ENCODE measurements around the gene MALSU1. TPM values are rescaled to one million over a fixed set of nuclear protein-coding genes. Genes with fewer than 3 reads are reported as not detected.

MALSU1 gene
- total RNA-seq, 1 donor from 2014 or later, result 41.5 TPM

GRCh38 chr7:23291957-23292560 is 7.1 kb upstream of the MALSU1 start:
- TF ChIP-seq CTCF (IDR thresholded peaks at IDR 0.05; ENCODE audit: unreplicated experiment), result no peak
- Mint-ChIP-seq H3K27ac (ENCODE audit: unreplicated experiment) (peak overlapping the region; percentile 61), H3K4me3 (ENCODE audit: unreplicated experiment) (no peak overlapping the region), H3K36me3 (ENCODE audit: low read depth, unreplicated experiment) (no peaks in the 10 kb centered on the region), H3K4me1 (ENCODE audit: unreplicated experiment) (peaks cover 4% of the 10 kb centered on the region), H3K27me3 (ENCODE audit: unreplicated experiment) (peaks cover 3% of the 10 kb centered on the region), H3K9me3 (ENCODE audit: unreplicated experiment) (no peaks in the 10 kb centered on the region)
- no peak for DNase-seq (ENCODE audit: low spot score)

DNA sequence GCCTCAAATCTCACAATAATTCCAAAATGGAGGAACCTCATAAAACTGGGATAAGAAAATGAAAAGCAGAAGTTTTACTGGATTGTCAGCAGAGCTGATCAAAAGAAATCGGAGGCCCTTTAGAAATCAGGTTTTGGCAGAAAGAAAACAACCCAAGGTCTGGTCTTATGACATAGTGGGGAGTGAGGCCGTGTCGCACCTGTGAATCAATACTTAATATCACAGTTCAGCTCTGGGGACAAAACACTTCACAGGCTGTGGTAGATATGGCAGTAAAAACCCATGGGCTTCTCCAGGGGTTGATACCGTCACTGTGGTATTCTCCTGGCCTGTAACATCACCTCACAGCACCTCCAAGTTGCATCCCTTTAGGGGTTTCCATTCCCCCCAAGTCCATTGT is 6.5 kb upstream of the MALSU1 start:
- DNase-seq (ENCODE audit: low spot score), result no peak
- Mint-ChIP-seq H3K36me3 (ENCODE audit: low read depth, unreplicated experiment) (no peaks in the 10 kb centered on the region), H3K9me3 (ENCODE audit: unreplicated experiment) (no peaks in the 10 kb centered on the region), H3K27ac (ENCODE audit: unreplicated experiment) (peak overlapping the region; percentile 61), H3K4me1 (ENCODE audit: unreplicated experiment) (peaks cover 4% of the 10 kb centered on the region), H3K4me3 (ENCODE audit: unreplicated experiment) (no peak overlapping the region), H3K27me3 (ENCODE audit: unreplicated experiment) (peaks cover 3% of the 10 kb centered on the region)
- no peak for TF ChIP-seq CTCF (IDR thresholded peaks at IDR 0.05; ENCODE audit: unreplicated experiment)

GRCh38 chr7:23293500-23294073 is 5.6 kb upstream of the MALSU1 start:
- Mint-ChIP-seq H3K4me1 (ENCODE audit: unreplicated experiment) (peaks cover 4% of the 10 kb centered on the region), H3K4me3 (ENCODE audit: unreplicated experiment) (no peak overlapping the region), H3K27me3 (ENCODE audit: unreplicated experiment) (peaks cover 5% of the 10 kb centered on the region), H3K9me3 (ENCODE audit: unreplicated experiment) (no peaks in the 10 kb centered on the region), H3K27ac (ENCODE audit: unreplicated experiment) (no peak overlapping the region), H3K36me3 (ENCODE audit: low read depth, unreplicated experiment) (no peaks in the 10 kb centered on the region)
- no peak for TF ChIP-seq CTCF (IDR thresholded peaks at IDR 0.05; ENCODE audit: unreplicated experiment)
- no peak for DNase-seq (ENCODE audit: low spot score)

GRCh38 chr7:23294549-23295400 is 4.4 kb upstream of the MALSU1 start:
- Mint-ChIP-seq H3K4me1 (ENCODE audit: unreplicated experiment) (peaks cover 8% of the 10 kb centered on the region), H3K27me3 (ENCODE audit: unreplicated experiment) (peaks cover 9% of the 10 kb centered on the region), H3K36me3 (ENCODE audit: low read depth, unreplicated experiment) (no peaks in the 10 kb centered on the region), H3K9me3 (ENCODE audit: unreplicated experiment) (no peaks in the 10 kb centered on the region), H3K4me3 (ENCODE audit: unreplicated experiment) (no peak overlapping the region), H3K27ac (ENCODE audit: unreplicated experiment) (no peak overlapping the region)
- no peak for TF ChIP-seq CTCF (IDR thresholded peaks at IDR 0.05; ENCODE audit: unreplicated experiment)
- DNase-seq (ENCODE audit: low spot score), result no peak

GRCh38 chr7:23295401-23295697 is 3.8 kb upstream of the MALSU1 start:
- H3K4me1 Mint-ChIP-seq (ENCODE audit: unreplicated experiment), result peaks cover 12% of the 10 kb centered on the region
- TF ChIP-seq CTCF (IDR thresholded peaks at IDR 0.05; ENCODE audit: unreplicated experiment), result no peak
- H3K4me3 Mint-ChIP-seq (ENCODE audit: unreplicated experiment), result no peak overlapping the region
- H3K27me3 Mint-ChIP-seq (ENCODE audit: unreplicated experiment), result peaks cover 11% of the 10 kb centered on the region
- no peak overlapping the region for H3K27ac Mint-ChIP-seq (ENCODE audit: unreplicated experiment)
- H3K9me3 Mint-ChIP-seq (ENCODE audit: unreplicated experiment), result no peaks in the 10 kb centered on the region
- no peaks in the 10 kb centered on the region for H3K36me3 Mint-ChIP-seq (ENCODE audit: low read depth, unreplicated experiment)
- no peak for DNase-seq (ENCODE audit: low spot score)

All from endothelial cell (in vitro differentiated cells).